GM12873 (cell line): ENCODE measurements around the gene SYT2.

Experiments
- TF ChIP-seq, protein P1 (sequence below): IDR thresholded peaks from 2 replicates; pipeline ENCODE4 v1.5.1; 2012; ENCODE audit warnings: low read depth, mild to moderate bottlenecking, moderate library complexity, low read length, control low read depth; ENCODE audit not compliant: insufficient read depth; ENCODE audit errors: missing control alignments

The SYT2 gene

DNA sequence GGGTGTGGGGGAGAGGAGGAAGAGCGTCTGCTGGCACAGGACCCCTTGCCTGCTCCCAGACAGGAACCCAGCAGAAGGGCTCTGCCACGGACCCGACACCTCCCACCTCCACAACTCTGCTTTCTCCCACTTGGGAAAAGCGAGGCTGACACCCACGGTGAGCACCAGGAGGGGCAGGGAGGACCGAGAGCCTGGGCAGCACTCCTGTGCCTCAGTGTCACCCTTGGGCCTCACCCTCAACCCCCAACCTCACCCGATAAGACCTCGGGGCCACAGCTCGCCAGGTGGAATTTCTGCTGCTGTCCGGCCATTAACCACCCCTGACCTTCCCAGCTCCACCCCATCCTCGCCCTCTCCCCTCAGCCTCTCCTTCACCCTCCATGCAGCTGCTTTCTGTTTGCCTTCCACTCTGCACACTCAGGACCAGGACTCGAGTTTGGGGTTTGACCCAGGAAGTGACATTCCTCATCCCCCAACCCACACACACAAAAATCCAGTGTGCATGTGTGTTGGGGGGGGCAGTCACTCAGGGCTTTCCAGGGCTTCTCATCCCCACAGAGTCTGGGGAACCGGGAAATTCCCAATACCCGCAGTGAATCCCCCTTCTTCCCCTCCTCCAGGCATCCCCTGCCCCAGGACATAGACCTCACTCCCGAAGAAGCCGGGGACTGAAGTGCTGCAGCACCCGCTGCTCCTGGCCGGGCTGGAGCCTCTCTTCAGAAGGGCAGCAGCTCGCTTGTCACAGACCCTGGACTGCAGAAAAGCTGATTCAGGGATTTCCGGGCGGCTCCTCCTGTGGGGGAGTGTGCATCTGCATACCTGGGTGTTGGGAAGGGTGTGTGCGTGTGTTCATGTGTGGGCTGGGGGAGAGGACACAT, 65.8 kb downstream of the SYT2 start:
- TF ChIP-seq, protein P1, sequence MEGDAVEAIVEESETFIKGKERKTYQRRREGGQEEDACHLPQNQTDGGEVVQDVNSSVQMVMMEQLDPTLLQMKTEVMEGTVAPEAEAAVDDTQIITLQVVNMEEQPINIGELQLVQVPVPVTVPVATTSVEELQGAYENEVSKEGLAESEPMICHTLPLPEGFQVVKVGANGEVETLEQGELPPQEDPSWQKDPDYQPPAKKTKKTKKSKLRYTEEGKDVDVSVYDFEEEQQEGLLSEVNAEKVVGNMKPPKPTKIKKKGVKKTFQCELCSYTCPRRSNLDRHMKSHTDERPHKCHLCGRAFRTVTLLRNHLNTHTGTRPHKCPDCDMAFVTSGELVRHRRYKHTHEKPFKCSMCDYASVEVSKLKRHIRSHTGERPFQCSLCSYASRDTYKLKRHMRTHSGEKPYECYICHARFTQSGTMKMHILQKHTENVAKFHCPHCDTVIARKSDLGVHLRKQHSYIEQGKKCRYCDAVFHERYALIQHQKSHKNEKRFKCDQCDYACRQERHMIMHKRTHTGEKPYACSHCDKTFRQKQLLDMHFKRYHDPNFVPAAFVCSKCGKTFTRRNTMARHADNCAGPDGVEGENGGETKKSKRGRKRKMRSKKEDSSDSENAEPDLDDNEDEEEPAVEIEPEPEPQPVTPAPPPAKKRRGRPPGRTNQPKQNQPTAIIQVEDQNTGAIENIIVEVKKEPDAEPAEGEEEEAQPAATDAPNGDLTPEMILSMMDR: no peak

GRCh38 chr1:202643397-202644218, 66.6 kb downstream of the SYT2 start:
- TF ChIP-seq, protein P1: no peak

DNA sequence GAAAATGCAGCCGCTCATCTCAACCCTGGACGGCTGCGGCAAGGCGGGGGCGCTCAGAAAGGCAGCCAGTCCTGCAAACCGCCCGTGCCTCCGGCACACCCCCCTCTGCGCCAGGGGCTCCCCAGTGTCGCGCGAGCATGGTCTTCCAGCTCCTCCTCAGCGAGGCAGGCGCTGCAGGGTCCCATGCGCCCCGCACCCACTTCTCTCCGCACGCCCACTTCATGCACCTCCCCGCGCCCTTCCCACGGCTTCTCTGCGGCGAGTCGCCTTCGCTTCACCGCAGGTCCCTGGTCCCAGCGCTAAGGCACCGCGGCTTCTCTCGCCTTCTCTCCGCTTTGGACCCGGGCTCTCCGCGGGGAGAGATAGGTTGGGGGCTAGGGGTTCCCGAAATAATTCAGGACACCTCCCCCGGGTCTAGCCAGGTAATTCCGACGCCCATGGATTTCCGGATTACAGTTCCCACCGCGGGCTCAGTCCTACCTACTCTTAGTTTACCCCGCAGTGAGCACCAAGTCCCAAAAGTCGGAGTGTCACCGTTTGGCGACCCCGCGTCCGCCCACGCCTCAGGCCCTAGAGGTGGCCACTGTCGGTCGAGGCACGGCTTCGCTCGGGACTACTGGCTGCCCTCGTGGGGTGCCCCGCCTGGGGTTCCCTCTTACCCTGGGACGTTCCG, 67.5 kb downstream of the SYT2 start:
- TF ChIP-seq, protein P1: no peak

DNA sequence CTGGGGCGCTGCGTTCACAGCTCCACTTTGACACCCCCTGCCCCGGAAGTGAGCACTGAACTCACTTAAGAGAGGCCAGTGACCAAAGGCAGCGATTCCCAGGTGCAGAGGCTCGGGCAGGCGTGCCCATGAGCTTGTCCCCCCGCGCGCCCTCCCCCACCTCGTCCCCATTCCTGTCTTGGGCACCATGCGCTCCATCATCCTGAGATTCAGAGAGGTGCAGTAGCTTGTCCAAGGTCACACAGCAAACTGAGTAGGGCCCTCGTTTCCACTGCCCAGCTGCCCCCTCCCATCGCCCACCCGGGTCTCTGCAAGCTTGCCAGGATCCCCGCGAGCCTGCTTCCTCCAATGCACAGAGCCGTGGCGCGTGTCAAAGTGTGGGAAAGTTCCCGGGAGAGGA, 68.0 kb downstream of the SYT2 start:
- TF ChIP-seq, protein P1: no peak

DNA sequence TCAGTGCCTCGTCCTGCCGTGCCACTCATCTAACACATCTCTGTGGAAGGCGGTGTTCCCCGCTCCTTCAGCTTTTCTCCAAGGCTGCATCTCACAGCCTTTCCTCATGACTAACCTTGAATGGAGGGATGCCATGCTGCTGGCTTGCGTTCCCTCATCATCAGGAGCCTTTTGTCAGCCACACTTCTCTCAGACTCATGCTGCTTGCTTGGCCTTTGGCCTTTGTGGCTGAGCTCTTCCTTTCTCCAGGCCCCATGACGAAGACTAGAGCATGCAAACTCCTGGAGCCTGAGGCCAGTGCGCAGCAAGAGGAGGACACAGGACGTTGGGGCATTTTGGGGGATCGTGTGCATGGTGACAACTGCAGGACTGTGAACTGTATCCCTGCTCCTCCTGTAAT, 70.8 kb downstream of the SYT2 start:
- TF ChIP-seq, protein P1: no peak

GRCh38 chr1:202638019-202638700, 72.1 kb downstream of the SYT2 start:
- TF ChIP-seq, protein P1: no peak
